PFSK-1 (cell line): ENCODE measurements around the gene FBN3.

Experiments used
- POLR2AphosphoS5 ChIP-seq: IDR thresholded peaks from 2 replicates; pipeline ENCODE4 v1.6.1; 2012; ENCODE audit warnings: low read depth, mild to moderate bottlenecking, control low read depth, low read length, moderate library complexity
- SIN3A ChIP-seq: IDR thresholded peaks from 2 replicates; pipeline ENCODE4 v1.6.1; 2012; ENCODE audit warnings: mild to moderate bottlenecking, low read length, moderate library complexity, borderline replicate concordance; ENCODE audit not compliant: insufficient read depth
- TAF1 ChIP-seq: IDR thresholded peaks from 2 replicates; pipeline ENCODE4 v1.6.1; 2012; ENCODE audit warnings: low read length, control low read depth, borderline replicate concordance; ENCODE audit not compliant: insufficient read depth
- TF ChIP-seq, protein P1 (sequence below), 2 experiments: IDR thresholded peaks; 2 replicates each; pipeline versions ENCODE4 v1.6.1 to v1.8.0; 2011 to 2012; ENCODE audit warnings: low read depth in 2 of 2, low read length in 2 of 2, control low read depth in 1 of 2, inconsistent platforms in 1 of 2, mild to moderate bottlenecking in 1 of 2, moderate library complexity in 1 of 2; ENCODE audit not compliant: insufficient read depth in 1 of 2

GRCh38 chr19:8180018-8180417 is 30.6 kb upstream of the FBN3 start:
- TF ChIP-seq TAF1 (no peak), SIN3A (no peak), POLR2AphosphoS5 (no peak)
- TF ChIP-seq, protein P1, sequence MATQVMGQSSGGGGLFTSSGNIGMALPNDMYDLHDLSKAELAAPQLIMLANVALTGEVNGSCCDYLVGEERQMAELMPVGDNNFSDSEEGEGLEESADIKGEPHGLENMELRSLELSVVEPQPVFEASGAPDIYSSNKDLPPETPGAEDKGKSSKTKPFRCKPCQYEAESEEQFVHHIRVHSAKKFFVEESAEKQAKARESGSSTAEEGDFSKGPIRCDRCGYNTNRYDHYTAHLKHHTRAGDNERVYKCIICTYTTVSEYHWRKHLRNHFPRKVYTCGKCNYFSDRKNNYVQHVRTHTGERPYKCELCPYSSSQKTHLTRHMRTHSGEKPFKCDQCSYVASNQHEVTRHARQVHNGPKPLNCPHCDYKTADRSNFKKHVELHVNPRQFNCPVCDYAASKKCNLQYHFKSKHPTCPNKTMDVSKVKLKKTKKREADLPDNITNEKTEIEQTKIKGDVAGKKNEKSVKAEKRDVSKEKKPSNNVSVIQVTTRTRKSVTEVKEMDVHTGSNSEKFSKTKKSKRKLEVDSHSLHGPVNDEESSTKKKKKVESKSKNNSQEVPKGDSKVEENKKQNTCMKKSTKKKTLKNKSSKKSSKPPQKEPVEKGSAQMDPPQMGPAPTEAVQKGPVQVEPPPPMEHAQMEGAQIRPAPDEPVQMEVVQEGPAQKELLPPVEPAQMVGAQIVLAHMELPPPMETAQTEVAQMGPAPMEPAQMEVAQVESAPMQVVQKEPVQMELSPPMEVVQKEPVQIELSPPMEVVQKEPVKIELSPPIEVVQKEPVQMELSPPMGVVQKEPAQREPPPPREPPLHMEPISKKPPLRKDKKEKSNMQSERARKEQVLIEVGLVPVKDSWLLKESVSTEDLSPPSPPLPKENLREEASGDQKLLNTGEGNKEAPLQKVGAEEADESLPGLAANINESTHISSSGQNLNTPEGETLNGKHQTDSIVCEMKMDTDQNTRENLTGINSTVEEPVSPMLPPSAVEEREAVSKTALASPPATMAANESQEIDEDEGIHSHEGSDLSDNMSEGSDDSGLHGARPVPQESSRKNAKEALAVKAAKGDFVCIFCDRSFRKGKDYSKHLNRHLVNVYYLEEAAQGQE (IDR thresholded peaks at IDR 0.05; ENCODE audit: insufficient read depth in 1 of 2, low read depth in 2 of 2, low read length in 2 of 2) = no peak
